A673 (cell line): ENCODE results near the gene PGF. TPM values are rescaled to one million over a fixed set of nuclear protein-coding genes. Genes with fewer than 3 reads are reported as not detected.

ENCODE experiments used
- BruUV-seq: library from RNA; stranded (reverse); fragments of 400-500 nt; replicated peaks from 2 replicates; lab custom pipeline; 2021; lab: Mats Ljungman, UMichigan
- CTCF ChIA-PET: fragments of 300-600 bp; sonication (Branson Sonifier 250); formaldehyde crosslinking; loops from one replicate; lab custom pipeline; 2022; ENCODE audit warnings: antibody characterized with exemption; lab: Charles Lee
- POLR2A ChIA-PET: fragments of 300-600 bp; sonication (Branson Sonifier 250); formaldehyde crosslinking; loops from one replicate; lab custom pipeline; 2022; ENCODE audit warnings: antibody characterized with exemption; ENCODE audit not compliant: low non-redundant PET; lab: Charles Lee
- DNase-seq: peaks from one replicate; pipeline ENCODE4 v3.0.0-alpha.2; 2015; ENCODE audit warnings: low spot score
- H3K27ac ChIP-seq: fragments of 200-600 bp; sonication (generic); 2 replicates; pipeline ENCODE4 v1.5.1; 2016; ENCODE audit warnings: mixed run types, low read depth, mild to moderate bottlenecking, mixed read lengths, antibody characterized with exemption, low read length; ENCODE audit not compliant: poor library complexity, severe bottlenecking
- H3K27me3 ChIP-seq: fragments of 200-600 bp; sonication (generic); replicated peaks from 2 replicates; pipeline ENCODE4 v1.6.1; 2017; ENCODE audit warnings: mixed run types, low read depth, mild to moderate bottlenecking, mixed read lengths, antibody characterized with exemption, low read length; ENCODE audit not compliant: insufficient read depth, poor library complexity
- H3K36me3 ChIP-seq: fragments of 200-600 bp; sonication (generic); 2 replicates; pipeline ENCODE4 v1.6.1; 2016; ENCODE audit warnings: mixed run types, mild to moderate bottlenecking, mixed read lengths, antibody characterized with exemption, low read length; ENCODE audit not compliant: insufficient read depth, poor library complexity, severe bottlenecking
- H3K4me1 ChIP-seq: fragments of 200-600 bp; sonication (generic); 2 replicates; pipeline ENCODE4 v1.6.1; 2017; ENCODE audit warnings: mixed run types, mild to moderate bottlenecking, mixed read lengths, antibody characterized with exemption, low read length; ENCODE audit not compliant: insufficient read depth, poor library complexity, severe bottlenecking
- H3K4me3 ChIP-seq: fragments of 200-600 bp; sonication (generic); 2 replicates; pipeline ENCODE4 v1.5.1; 2016; ENCODE audit warnings: low read depth, mixed run types, mild to moderate bottlenecking, mixed read lengths, low read length; ENCODE audit not compliant: poor library complexity, severe bottlenecking
- H3K9me3 ChIP-seq: fragments of 200-600 bp; sonication (generic); 2 replicates; pipeline ENCODE4 v1.6.1; 2016; ENCODE audit warnings: mixed run types, low read depth, mild to moderate bottlenecking, mixed read lengths, antibody characterized with exemption, low read length; ENCODE audit not compliant: poor library complexity, severe bottlenecking
- CTCF ChIP-seq: fragments of 300-800, 200-600 bp; sonication (generic); conservative IDR thresholded peaks from 2 replicates; pipeline ENCODE4 v1.5.1; 2017; ENCODE audit warnings: low read depth, mild to moderate bottlenecking, antibody characterized with exemption, low read length, moderate library complexity, mixed read lengths
- EZH2 ChIP-seq: fragments of 200-600 bp; sonication (generic); IDR thresholded peaks from 2 replicates; pipeline ENCODE4 v1.6.1; 2017; ENCODE audit warnings: borderline replicate concordance, low read depth, mild to moderate bottlenecking, mixed read lengths, antibody characterized with exemption, low read length; ENCODE audit not compliant: poor library complexity, severe bottlenecking
- intact Hi-C: fragments of 100-400 bp; cut with micrococcal nuclease; formaldehyde crosslinking; loops from one replicate; pipeline ENCODE4 v1.10.0; 2022; ENCODE audit not compliant: unreplicated experiment
- total RNA-seq: library from RNA; stranded (reverse); gene quantifications from 2 replicates; pipeline ENCODE4 v1.2.3, GENCODE V29; 2021

PGF gene
- total RNA-seq, 1 experiment from 2014 or later: 48.1 TPM

GRCh38 chr14:74948228-74949175 is 6.9 kb downstream of the PGF start:
- H3K4me1 ChIP-seq: peaks cover 3% of the 10 kb centered on the region
- no peaks in the 10 kb centered on the region for H3K27me3 ChIP-seq
- CTCF ChIA-PET: interaction anchor here (0.5 to 0.8 kb wide), 2 partner anchors 37 to 318 kb away, joined by 3 to 5 read pairs; no protein-coding TSS in a partner anchor
- BruUV-seq: no TSS peak
- no peak overlapping the region for H3K27ac ChIP-seq
- intact Hi-C loops: loop anchor here (5.0 kb wide), 1 partner anchor 349 kb away; no protein-coding TSS in a partner anchor
- no peak for DNase-seq
- no peak overlapping the region for H3K4me3 ChIP-seq
- TF ChIP-seq CTCF: no peak
- TF ChIP-seq EZH2: no peak
- H3K9me3 ChIP-seq: no peaks in the 10 kb centered on the region
- POLR2A ChIA-PET: no interaction called here
- H3K36me3 ChIP-seq: no peaks in the 10 kb centered on the region

DNA sequence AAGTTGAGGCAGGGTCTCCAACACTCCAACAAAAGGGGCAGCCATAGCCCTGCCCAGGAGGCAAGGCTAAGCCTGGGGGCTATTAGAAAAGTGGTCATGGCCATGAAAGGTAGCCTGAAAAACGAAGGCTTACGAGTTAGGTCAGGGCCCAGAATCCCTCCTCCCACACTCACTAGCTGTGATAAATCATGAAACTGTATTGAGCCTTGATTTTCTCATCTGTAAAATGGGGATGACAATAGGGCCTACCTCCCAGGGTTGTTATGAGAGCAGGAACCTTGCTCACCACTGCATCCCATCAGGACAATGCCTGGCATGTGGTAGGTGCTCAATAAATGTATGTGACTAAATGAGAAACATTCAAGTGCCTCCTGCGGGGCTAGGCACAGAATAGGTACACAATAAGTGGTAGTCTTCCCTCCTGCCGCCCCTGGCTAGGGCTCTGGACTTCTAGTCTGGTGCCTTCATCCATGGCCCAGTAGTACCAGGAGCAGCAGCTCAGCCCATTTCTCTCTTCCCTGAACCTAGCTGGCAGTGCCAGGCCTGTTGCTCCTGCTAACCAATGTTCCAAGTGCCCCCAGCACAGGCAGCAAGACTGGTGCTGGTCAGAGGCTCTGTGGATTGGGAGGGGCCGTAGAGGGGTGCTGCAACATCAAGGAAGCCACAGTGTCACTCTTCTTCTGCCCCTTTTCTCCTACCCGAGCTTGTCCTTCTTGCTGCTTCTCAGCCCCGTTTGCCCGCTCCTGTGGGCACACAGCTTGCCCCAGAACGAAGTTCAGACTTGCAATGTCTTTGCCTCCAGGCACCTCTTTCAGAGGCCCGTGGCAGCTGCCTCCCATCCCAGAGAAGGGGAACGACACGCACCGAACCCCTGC is 7.8 kb downstream of the PGF start:
- DNase-seq: no peak
- Histone ChIP-seq H3K9me3 (no peaks in the 10 kb centered on the region), H3K27ac (no peak overlapping the region), H3K27me3 (no peaks in the 10 kb centered on the region), H3K36me3 (no peaks in the 10 kb centered on the region), H3K4me3 (no peak overlapping the region), H3K4me1 (peaks cover 3% of the 10 kb centered on the region)
- BruUV-seq: no TSS peak
- TF ChIP-seq EZH2 (no peak), CTCF (no peak)
- intact Hi-C loops: loop anchor here (5.0 kb wide), 1 partner anchor 350 kb away; no protein-coding TSS in a partner anchor
- CTCF ChIA-PET: interaction anchor here (0.5 to 0.8 kb wide), 3 partner anchors 36 to 189 kb away, joined by 3 to 4 read pairs (median 3); no protein-coding TSS in a partner anchor
- POLR2A ChIA-PET: no interaction called here

DNA sequence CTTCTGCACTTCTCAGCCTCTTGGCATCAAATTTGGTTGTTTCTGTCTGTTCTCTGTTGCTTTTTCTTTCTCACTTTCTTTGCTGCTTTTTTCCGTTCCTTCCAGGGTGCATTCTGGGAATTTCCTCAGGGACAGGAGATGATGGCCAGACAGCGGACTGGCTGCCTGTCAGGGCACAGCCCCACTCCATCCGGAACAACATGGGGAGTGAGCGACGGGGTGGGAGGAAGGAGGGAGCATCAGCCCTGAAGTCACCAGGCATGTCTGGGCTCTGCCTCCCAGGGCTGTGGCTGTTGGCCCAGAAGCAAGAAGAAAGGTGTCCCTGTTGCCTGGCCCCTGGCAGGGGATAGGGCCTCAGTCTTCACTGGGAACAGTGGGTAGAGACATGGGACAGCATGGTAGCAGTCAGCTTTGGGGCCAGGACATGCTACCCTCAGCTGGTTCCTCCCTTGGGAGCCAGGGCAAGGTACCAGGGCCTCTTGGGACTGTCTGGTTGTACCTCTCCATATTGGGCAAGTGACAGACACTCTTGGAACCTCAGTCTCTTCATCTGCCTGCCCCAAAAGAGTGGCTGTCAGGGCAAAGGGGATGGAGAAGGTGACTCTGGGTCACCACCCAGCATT is 8.6 kb downstream of the PGF start:
- Histone ChIP-seq H3K4me1 (peaks cover 10% of the 10 kb centered on the region), H3K9me3 (no peaks in the 10 kb centered on the region), H3K27me3 (no peaks in the 10 kb centered on the region), H3K4me3 (no peak overlapping the region), H3K27ac (peak overlapping the region; percentile 10), H3K36me3 (no peaks in the 10 kb centered on the region)
- TF ChIP-seq EZH2 (no peak), CTCF (0 out of 2 replicates have a peak, but pooled peaks have one; percentile 8)
- POLR2A ChIA-PET: no interaction called here
- BruUV-seq: no TSS peak
- intact Hi-C loops: loop anchor here (1.0 to 5.0 kb wide), 2 partner anchors 142 to 351 kb away; no protein-coding TSS in a partner anchor
- CTCF ChIA-PET: interaction anchor here (0.5 to 2.3 kb wide), 2 partner anchors 11 to 64 kb away, joined by 4 to 8 read pairs; no protein-coding TSS in a partner anchor
- no peak for DNase-seq
